ENCODE results near the gene ADD1.
A peak's percentile ranks its signal among the peaks of the same experiment; 100 is the strongest.

ADD1 gene

GRCh38 chr4:2843263-2843940 lies at the start of gene ADD1:
Gene ADD1 (plus strand): TSS chr4:2843844. CDS start chr4:2875916, 32,072 bp downstream.
- Mint-ChIP-seq H3K4me3 (peak within 1 kb of the TSS; percentile 90 to 93), H3K4me1 (peaks cover 33 to 60% of the 10 kb centered on the region in 2 donors), H3K27ac (peak within 1 kb of the TSS; percentile 95), H3K27me3 (no peaks in the 10 kb centered on the region), H3K36me3 (peaks cover 7 to 15% of the 10 kb centered on the region in 2 donors), H3K9me3 (peaks cover 3 to 4% of the 10 kb centered on the region in 2 donors)
- ATAC-seq (replicated peaks) (peak; percentile 88 to 93), DNase-seq (peak; percentile 97)

GRCh38 chr4:2794486-2795299 lies 49.0 kb upstream of the ADD1 start:
- Mint-ChIP-seq H3K36me3 (peaks cover 0 to 7% of the 10 kb centered on the region in 2 donors), H3K4me3 (peak overlapping the region; percentile 87 to 88), H3K9me3 (no peaks in the 10 kb centered on the region), H3K4me1 (peaks cover 61 to 93% of the 10 kb centered on the region in 2 donors), H3K27ac (peak overlapping the region; percentile 87), H3K27me3 (no peaks in the 10 kb centered on the region)
- DNase-seq (no peak), ATAC-seq (replicated peaks) (no peak)

GRCh38 chr4:2795300-2795892 lies 48.2 kb upstream of the ADD1 start:
- peaks cover 0 to 7% of the 10 kb centered on the region in 2 donors for H3K36me3 Mint-ChIP-seq
- H3K4me3 Mint-ChIP-seq, result no peak overlapping the region
- H3K27me3 Mint-ChIP-seq, result no peaks in the 10 kb centered on the region
- H3K9me3 Mint-ChIP-seq, result no peaks in the 10 kb centered on the region
- peaks cover 63 to 93% of the 10 kb centered on the region in 2 donors for H3K4me1 Mint-ChIP-seq
- ATAC-seq (replicated peaks) (no peak), DNase-seq (no peak)
- no peak overlapping the region for H3K27ac Mint-ChIP-seq

GRCh38 chr4:2795893-2796848 lies 47.5 kb upstream of the ADD1 start:
- Mint-ChIP-seq H3K9me3 (no peaks in the 10 kb centered on the region), H3K4me3 (no peak overlapping the region), H3K4me1 (peaks cover 67 to 93% of the 10 kb centered on the region in 2 donors), H3K27me3 (no peaks in the 10 kb centered on the region), H3K27ac (no peak overlapping the region), H3K36me3 (peaks cover 0 to 7% of the 10 kb centered on the region in 2 donors)
- DNase-seq (no peak), ATAC-seq (replicated peaks) (no peak)

- no peaks in the 10 kb centered on the region for H3K27me3 Mint-ChIP-seq
- no peak for ATAC-seq (replicated peaks)
- H3K4me3 Mint-ChIP-seq, result no peak overlapping the region
- H3K4me1 Mint-ChIP-seq, result peaks cover 64 to 93% of the 10 kb centered on the region in 2 donors
- H3K36me3 Mint-ChIP-seq, result peaks cover 0 to 7% of the 10 kb centered on the region in 2 donors
- no peak overlapping the region for H3K27ac Mint-ChIP-seq
- no peak for DNase-seq
- H3K9me3 Mint-ChIP-seq, result no peaks in the 10 kb centered on the region
Observed at GRCh38 chr4:2796849-2797544, 46.6 kb upstream of the ADD1 start.

GRCh38 chr4:2797545-2798305 lies 45.9 kb upstream of the ADD1 start:
- Mint-ChIP-seq H3K9me3 (no peaks in the 10 kb centered on the region), H3K4me1 (peaks cover 62 to 89% of the 10 kb centered on the region in 2 donors), H3K27me3 (no peaks in the 10 kb centered on the region), H3K27ac (peak overlapping the region; percentile 96), H3K4me3 (peak overlapping the region; percentile 87 to 93), H3K36me3 (peaks cover 0 to 7% of the 10 kb centered on the region in 2 donors)
- DNase-seq, result peak; percentile 41
- peak; percentile 44 to 47 for ATAC-seq (replicated peaks)

- Mint-ChIP-seq H3K36me3 (peaks cover 0 to 7% of the 10 kb centered on the region in 2 donors), H3K9me3 (no peaks in the 10 kb centered on the region), H3K27me3 (no peaks in the 10 kb centered on the region), H3K4me1 (peaks cover 66 to 92% of the 10 kb centered on the region in 2 donors), H3K4me3 (peak overlapping the region; percentile 87 to 93), H3K27ac (peak overlapping the region; percentile 96)
- peak; percentile 62 for ATAC-seq (replicated peaks)
- DNase-seq, result peak; percentile 64
Observed at GRCh38 chr4:2798399-2799223, 45.0 kb upstream of the ADD1 start.

GRCh38 chr4:2799224-2799911 lies 44.3 kb upstream of the ADD1 start:
- H3K27me3 Mint-ChIP-seq, result no peaks in the 10 kb centered on the region
- peak overlapping the region; percentile 96 for H3K27ac Mint-ChIP-seq
- H3K4me3 Mint-ChIP-seq, result peak overlapping the region; percentile 87 to 93
- no peak for ATAC-seq (replicated peaks)
- H3K9me3 Mint-ChIP-seq, result no peaks in the 10 kb centered on the region
- peaks cover 62 to 92% of the 10 kb centered on the region in 2 donors for H3K4me1 Mint-ChIP-seq
- H3K36me3 Mint-ChIP-seq, result peaks cover 0 to 7% of the 10 kb centered on the region in 2 donors
- DNase-seq, result no peak

GRCh38 chr4:2799971-2800690 lies 43.5 kb upstream of the ADD1 start:
- no peaks in the 10 kb centered on the region for H3K27me3 Mint-ChIP-seq
- ATAC-seq (replicated peaks) (no peak), DNase-seq (no peak)
- peaks cover 2 to 10% of the 10 kb centered on the region in 2 donors for H3K36me3 Mint-ChIP-seq
- H3K27ac Mint-ChIP-seq, result peak overlapping the region; percentile 96
- H3K9me3 Mint-ChIP-seq, result no peaks in the 10 kb centered on the region
- peaks cover 64 to 92% of the 10 kb centered on the region in 2 donors for H3K4me1 Mint-ChIP-seq
- peak overlapping the region; percentile 87 to 93 for H3K4me3 Mint-ChIP-seq

GRCh38 chr4:2800691-2801596 lies 42.7 kb upstream of the ADD1 start:
- H3K27me3 Mint-ChIP-seq, result no peaks in the 10 kb centered on the region
- peaks cover 2 to 10% of the 10 kb centered on the region in 2 donors for H3K36me3 Mint-ChIP-seq
- peak overlapping the region; percentile 90 for H3K27ac Mint-ChIP-seq
- H3K9me3 Mint-ChIP-seq, result no peaks in the 10 kb centered on the region
- peak overlapping the region; percentile 87 to 93 for H3K4me3 Mint-ChIP-seq
- peaks cover 64 to 92% of the 10 kb centered on the region in 2 donors for H3K4me1 Mint-ChIP-seq
- ATAC-seq (replicated peaks) (peak; percentile 75 to 77), DNase-seq (peak; percentile 72)
